Osteocyte (in vitro differentiated cells): ENCODE data around the gene FCGBP. TPM values are rescaled to one million over a fixed set of nuclear protein-coding genes. Genes with fewer than 3 reads are reported as not detected.
A peak's percentile ranks its signal among the peaks of the same experiment; 100 is the strongest.

Experiments
- DNase-seq: peaks from one replicate; pipeline ENCODE4 v3.0.0; 2021; ENCODE audit warnings: mixed read lengths; ENCODE audit not compliant: unreplicated experiment; ENCODE audit errors: extremely low spot score
- H3K27ac Mint-ChIP-seq: one replicate; pipeline ENCODE4 v1.8.0; 2021; ENCODE audit warnings: mild to moderate bottlenecking, mixed read lengths; ENCODE audit not compliant: unreplicated experiment
- H3K27me3 Mint-ChIP-seq: one replicate; pipeline ENCODE4 v1.8.0; 2021; ENCODE audit warnings: mixed read lengths; ENCODE audit not compliant: unreplicated experiment
- H3K36me3 Mint-ChIP-seq: one replicate; pipeline ENCODE4 v1.8.0; 2021; ENCODE audit warnings: mixed read lengths; ENCODE audit not compliant: unreplicated experiment
- H3K4me1 Mint-ChIP-seq: one replicate; pipeline ENCODE4 v1.8.0; 2021; ENCODE audit warnings: mixed read lengths; ENCODE audit not compliant: unreplicated experiment
- H3K4me3 Mint-ChIP-seq: one replicate; pipeline ENCODE4 v1.8.0; 2021; ENCODE audit warnings: mild to moderate bottlenecking, moderate library complexity, mixed read lengths; ENCODE audit not compliant: unreplicated experiment
- H3K9me3 Mint-ChIP-seq: one replicate; pipeline ENCODE4 v1.8.0; 2021; ENCODE audit warnings: mixed read lengths; ENCODE audit not compliant: unreplicated experiment
- long read RNA-seq: library from polyadenylated mRNA; unstranded; transcript quantifications from one replicate; pipeline ENCODE4 v2.0.0, GENCODE V29; 2021
- total RNA-seq: library from RNA; stranded (reverse); gene quantifications from 2 replicates; pipeline ENCODE4 v1.2.1, GENCODE V29; 2021
- TF ChIP-seq, protein P1 (sequence below): fragments of 200-600 bp; sonication (generic); IDR thresholded peaks from 2 replicates; pipeline ENCODE4 v1.5.0; 2021; ENCODE audit warnings: antibody characterized with exemption, mild to moderate bottlenecking, moderate library complexity

FCGBP gene
- 0.21 and 0.38 TPM in 2 replicates for total RNA-seq
- long read RNA-seq = 0 reads

DNA sequence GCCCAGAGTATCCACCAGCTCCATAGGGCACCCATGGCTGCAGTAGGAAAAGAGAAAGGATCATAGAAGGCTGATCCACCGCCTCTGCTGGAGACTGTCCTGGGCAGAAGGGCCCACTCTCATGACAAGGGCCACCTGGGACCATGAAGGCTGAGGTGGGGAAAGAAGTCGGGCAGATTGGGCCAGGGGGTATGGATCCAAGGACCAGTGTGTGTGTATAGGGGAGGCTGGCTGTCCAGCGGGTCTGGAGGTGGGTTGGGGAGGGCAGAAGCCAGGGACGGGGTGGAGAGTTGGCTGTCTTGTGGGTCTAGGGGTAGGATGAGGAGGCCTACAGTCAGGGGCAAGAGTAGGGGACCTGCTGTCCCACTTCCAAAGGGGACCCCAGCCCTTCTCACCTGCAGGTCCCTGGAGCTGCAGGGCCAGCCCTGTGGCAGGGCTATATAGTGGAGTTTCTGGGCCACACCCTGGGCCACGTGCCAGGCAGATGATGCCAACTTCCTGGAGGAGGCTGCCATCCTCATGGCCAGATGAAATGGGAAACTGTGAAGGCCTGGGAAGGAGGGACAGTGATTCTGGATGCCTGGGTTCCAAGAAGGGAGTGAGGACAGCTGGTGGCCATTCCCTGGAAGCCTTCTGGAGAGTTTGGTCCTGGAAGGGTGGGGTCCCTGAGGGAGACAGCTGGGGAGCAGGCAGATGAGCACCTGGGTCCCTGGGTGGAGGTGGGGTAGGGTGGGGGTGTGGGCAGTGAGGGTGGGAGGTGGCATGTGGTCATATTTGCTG lies at the start of gene FCGBP:
FCGBP (minus strand) TSS at position 51 of the 780 bp plus-strand sequence.
- Mint-ChIP-seq H3K36me3 (no peaks in the 10 kb centered on the region), H3K27ac (no peak within 1 kb of the TSS), H3K4me1 (no peaks in the 10 kb centered on the region), H3K27me3 (peaks cover 3% of the 10 kb centered on the region), H3K9me3 (peaks cover 7% of the 10 kb centered on the region), H3K4me3 (no peak within 1 kb of the TSS)
- TF ChIP-seq, protein P1, sequence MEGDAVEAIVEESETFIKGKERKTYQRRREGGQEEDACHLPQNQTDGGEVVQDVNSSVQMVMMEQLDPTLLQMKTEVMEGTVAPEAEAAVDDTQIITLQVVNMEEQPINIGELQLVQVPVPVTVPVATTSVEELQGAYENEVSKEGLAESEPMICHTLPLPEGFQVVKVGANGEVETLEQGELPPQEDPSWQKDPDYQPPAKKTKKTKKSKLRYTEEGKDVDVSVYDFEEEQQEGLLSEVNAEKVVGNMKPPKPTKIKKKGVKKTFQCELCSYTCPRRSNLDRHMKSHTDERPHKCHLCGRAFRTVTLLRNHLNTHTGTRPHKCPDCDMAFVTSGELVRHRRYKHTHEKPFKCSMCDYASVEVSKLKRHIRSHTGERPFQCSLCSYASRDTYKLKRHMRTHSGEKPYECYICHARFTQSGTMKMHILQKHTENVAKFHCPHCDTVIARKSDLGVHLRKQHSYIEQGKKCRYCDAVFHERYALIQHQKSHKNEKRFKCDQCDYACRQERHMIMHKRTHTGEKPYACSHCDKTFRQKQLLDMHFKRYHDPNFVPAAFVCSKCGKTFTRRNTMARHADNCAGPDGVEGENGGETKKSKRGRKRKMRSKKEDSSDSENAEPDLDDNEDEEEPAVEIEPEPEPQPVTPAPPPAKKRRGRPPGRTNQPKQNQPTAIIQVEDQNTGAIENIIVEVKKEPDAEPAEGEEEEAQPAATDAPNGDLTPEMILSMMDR = no peak
- DNase-seq = no peak

DNA sequence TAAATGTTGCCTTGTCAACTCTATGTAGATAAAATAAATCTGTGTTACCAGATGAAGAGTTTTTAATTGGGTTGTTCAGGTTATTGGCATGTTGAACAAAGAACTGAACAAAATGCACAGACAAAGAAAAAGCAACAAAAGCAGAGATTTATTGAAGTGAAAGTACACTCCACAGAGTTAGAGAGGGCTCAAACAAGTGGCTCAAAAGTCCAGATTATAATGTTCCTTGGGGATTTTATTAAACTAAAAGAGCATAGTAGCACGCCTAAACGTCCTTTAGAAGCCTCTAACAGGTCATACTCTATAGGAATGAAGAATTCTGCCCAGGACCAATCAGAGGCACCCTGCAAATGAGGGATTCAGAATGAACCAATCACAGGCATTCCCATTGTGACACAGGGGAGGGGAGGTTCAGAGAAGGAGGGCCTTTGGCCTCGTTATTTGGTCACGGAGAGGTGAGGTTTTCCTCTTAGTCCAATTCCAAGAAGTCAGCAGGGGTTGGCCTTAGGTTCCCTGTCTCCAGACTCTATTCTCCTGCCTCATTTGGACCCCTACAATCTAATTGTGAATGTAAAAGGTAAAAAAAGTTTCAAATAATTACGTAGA lies 49.4 kb upstream of the FCGBP start:
- peak; percentile 21 for DNase-seq
- TF ChIP-seq, protein P1 = no peak
- Mint-ChIP-seq H3K36me3 (peaks cover 66% of the 10 kb centered on the region), H3K27me3 (no peaks in the 10 kb centered on the region), H3K27ac (no peak overlapping the region), H3K4me1 (no peaks in the 10 kb centered on the region), H3K9me3 (peaks cover 34% of the 10 kb centered on the region), H3K4me3 (no peak overlapping the region)

DNA sequence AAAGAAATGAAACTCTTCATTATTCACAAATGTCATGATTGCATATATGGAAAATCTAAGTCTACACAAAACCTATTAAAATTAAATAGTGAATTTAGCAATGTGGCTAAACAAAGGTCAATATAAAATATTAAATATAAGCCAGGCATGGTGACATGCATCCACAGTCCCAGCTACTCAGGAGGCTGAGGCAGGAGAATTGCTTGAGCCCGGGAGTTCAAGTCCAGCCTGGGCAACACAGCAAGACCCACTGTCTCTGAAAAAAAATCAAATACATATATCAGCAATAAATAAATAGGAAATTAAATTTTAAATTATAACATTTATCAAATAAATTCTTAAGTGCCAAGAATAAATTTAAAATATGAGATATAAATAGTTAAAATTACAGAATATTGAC lies 48.4 kb upstream of the FCGBP start:
- Mint-ChIP-seq H3K36me3 (peaks cover 73% of the 10 kb centered on the region), H3K4me1 (no peaks in the 10 kb centered on the region), H3K4me3 (no peak overlapping the region), H3K9me3 (peaks cover 32% of the 10 kb centered on the region), H3K27ac (no peak overlapping the region), H3K27me3 (no peaks in the 10 kb centered on the region)
- TF ChIP-seq, protein P1 = no peak
- no peak for DNase-seq

DNA sequence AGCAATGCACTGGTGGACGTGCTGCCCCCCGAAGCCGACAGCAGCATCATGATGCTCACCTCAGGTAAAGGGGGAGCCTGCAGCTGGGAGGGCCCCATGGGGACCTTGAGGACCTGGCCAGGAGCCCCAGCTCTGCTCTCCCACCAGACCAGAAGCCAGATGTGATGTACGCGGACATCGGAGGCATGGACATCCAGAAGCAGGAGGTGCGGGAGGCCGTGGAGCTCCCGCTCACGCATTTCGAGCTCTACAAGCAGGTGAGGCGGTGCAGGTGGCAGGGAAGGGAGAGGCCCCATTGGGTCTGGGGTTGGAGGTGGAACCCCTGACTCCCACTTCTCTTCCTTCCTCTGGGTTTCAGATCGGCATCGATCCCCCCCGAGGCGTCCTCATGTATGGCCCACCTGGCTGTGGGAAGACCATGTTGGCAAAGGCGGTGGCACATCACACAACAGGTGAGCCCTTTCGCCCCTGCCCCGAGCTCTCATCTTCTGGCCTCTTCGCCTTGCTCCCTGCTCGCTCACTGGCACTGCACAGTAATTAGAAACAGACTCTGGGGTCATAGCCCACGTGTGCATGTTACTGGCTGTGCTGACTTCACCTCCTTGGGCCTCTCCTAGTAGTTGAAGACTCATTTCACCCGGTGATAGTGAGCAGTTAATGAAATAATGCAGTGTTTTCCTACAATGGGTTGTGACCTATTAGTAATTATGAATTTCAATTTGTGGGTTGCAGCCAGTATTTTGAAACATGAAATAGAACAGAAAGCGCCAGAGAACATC lies 40.1 kb upstream of the FCGBP start:
- Mint-ChIP-seq H3K27me3 (no peaks in the 10 kb centered on the region), H3K9me3 (no peaks in the 10 kb centered on the region), H3K27ac (no peak overlapping the region), H3K4me3 (no peak overlapping the region), H3K4me1 (peaks cover 20% of the 10 kb centered on the region), H3K36me3 (peaks cover 37% of the 10 kb centered on the region)
- TF ChIP-seq, protein P1 = no peak
- DNase-seq = peak; percentile 79
